Adrenal gland (tissue), 12 donors: ENCODE results near the gene CKS2. TPM values are rescaled to one million over a fixed set of nuclear protein-coding genes. Genes with fewer than 3 reads are reported as not detected.
A peak's percentile ranks its signal among the peaks of the same experiment; 100 is the strongest.

Experiments
- DNase-seq, 7 donors: peaks; one replicate each; pipeline ENCODE4 v3.0.0-alpha.2; 2019 to 2020
- H3K27ac ChIP-seq, 5 donors: fragments of 200-600 bp; sonication (generic) in 4 of 5; 1 replicate in 3 of 5; 2 replicates in 2 of 5; pipeline versions ENCODE4 v1.5.1 to v1.8.0; 2016 to 2020; ENCODE audit warnings: mild to moderate bottlenecking in 1 of 5
- H3K27me3 ChIP-seq: fragments of 200-600 bp; 2 replicates; pipeline ENCODE4 v1.8.0; 2021
- H3K36me3 ChIP-seq, 2 donors: fragments of 200-600 bp; replicated peaks in 1 of 2; 1 replicate in 1 of 2; 2 replicates in 1 of 2; pipeline versions ENCODE4 v1.5.1 to v1.8.0; 2018 to 2022
- H3K4me1 ChIP-seq, 2 donors: fragments of 200-600 bp; replicated peaks in 1 of 2; 1 replicate in 1 of 2; 2 replicates in 1 of 2; pipeline versions ENCODE4 v1.5.1 to v1.8.0; 2018 to 2021
- H3K4me3 ChIP-seq, 4 donors: fragments of 200-600 bp; sonication (generic) in 3 of 4; one replicate each; pipeline ENCODE4 v1.5.1; 2016 to 2018
- H3K9me3 ChIP-seq, 3 donors: fragments of 200-600 bp; sonication (generic) in 1 of 3; replicated peaks in 1 of 3; 1 replicate in 2 of 3; 2 replicates in 1 of 3; pipeline versions ENCODE4 v1.5.1 to v1.8.0; 2016 to 2021
- POLR2A ChIP-seq, 2 donors: fragments of 450-650 bp; IDR thresholded peaks; one replicate each; pipeline ENCODE4 v1.6.1; 2017; ENCODE audit warnings: antibody characterized with exemption in 2 of 2, mild to moderate bottlenecking in 2 of 2, moderate library complexity in 1 of 2
- WGBS, 4 donors: extraction: QIAGEN DNeasy Blood & Tissue Kit in 2 of 4; methylation state at CpG; one replicate each; pipeline versions ENCODE4 v1.1.5 to v1.1.7; 2013 to 2017; 5-methylcytosine and 5-hydroxymethylcytosine counted together
- intact Hi-C, 2 donors: fragments of 100-400 bp; cut with DNase I; formaldehyde crosslinking; loops; one replicate each; pipeline versions ENCODE4 v1.14.1 to v1.15.0; 2022 to 2023
- polyA plus RNA-seq, 3 donors: library from polyadenylated mRNA; stranded (reverse); fragments of 200-250 nt in 2 of 3; fragments of 350-450 nt in 1 of 3; fragmentation: Illumina TruSeq in 1 of 3; extraction: RNeasy Lipid Tissue Mini Kit (QIAGEN cat#74804) in 1 of 3; gene quantifications; one replicate each; pipeline ENCODE4 v1.2.3, GENCODE V29; 2013 to 2014
- total RNA-seq, 9 donors: library from RNA; depleted of rRNA in 4 of 9; stranded (reverse); fragments of >200 nt in 4 of 9; fragments of 120-200 nt in 1 of 9; fragmentation: NEBNext Ultra II Directional in 1 of 9; extraction: Animal tissue kit (Norgen Biotek cat#: 25700) in 1 of 9; gene quantifications; one replicate each; pipeline versions ENCODE4 v1.1.0 to v1.2.4, GENCODE V29; 2013 to 2023
- TF ChIP-seq, protein P1 (sequence below), 6 experiments: fragments of 450-650 bp in 4 of 6; fragments of 200-600 bp in 2 of 6; sonication (generic) in 1 of 6; IDR thresholded peaks; 1 replicate in 5 of 6; 2 replicates in 1 of 6; pipeline versions ENCODE4 v1.5.1 to v1.8.0; 2016 to 2021; ENCODE audit warnings: antibody characterized with exemption in 6 of 6, mild to moderate bottlenecking in 2 of 6, moderate library complexity in 1 of 6
- donor health status: healthy with polysubstance abuse.
- donor health status: Bipolar disorder and iron deficiency.
- donor health status: DM: yes; HTN: yes; CAD: no.
- donor health status: DM: no; HTN: no; CAD: no.
- donor health status: DM: no; HTN: no; CAD: no.
- donor health status: DM: yes; HTN: yes; CAD: no.

The CKS2 gene
- total and polyA plus RNA-seq, 12 donors: 18.3 to 175 (median 49.7) TPM

DNA sequence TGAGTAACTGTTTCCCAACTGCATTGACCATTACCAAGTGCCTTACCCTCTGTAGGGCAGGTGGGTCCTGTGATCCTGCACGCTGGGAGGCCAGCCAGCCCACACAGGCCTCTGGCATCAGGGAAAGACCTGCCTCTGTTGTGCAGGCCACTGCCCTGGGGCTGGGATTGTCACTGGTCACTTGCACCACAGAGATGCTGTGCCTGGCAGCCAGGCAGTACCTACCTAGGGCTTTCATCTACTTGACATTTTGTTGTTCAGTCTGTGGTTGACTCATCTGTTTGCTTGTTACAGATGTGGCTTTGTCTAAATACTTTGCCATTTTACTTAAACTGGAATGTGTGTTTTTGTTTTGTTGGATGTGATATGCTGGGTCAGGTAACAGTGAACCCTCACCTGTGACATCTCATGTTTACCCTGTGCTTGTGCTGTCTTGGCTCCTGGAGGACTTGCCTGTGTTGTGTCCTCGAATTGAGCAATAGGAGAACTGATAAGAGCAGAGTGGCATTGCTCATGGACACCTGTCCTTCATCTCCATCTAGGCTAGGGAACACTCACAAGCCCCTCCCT is 40.1 kb downstream of the CKS2 start:
- Histone ChIP-seq H3K4me3 (no peak overlapping the region), H3K27me3 (no peaks in the 10 kb centered on the region), H3K9me3 (no peaks in the 10 kb centered on the region), H3K27ac (peak overlapping the region in 1 of 5 donors; percentile 61), H3K4me1 (peaks cover 22 to 27% of the 10 kb centered on the region in 2 donors), H3K36me3 (peaks cover 0 to 82% of the 10 kb centered on the region in 2 donors)
- WGBS, 4 donors: 63 to 72% (median 68%) methylated on average over 2 of the region's 2 CpGs
- TF ChIP-seq, protein P1, sequence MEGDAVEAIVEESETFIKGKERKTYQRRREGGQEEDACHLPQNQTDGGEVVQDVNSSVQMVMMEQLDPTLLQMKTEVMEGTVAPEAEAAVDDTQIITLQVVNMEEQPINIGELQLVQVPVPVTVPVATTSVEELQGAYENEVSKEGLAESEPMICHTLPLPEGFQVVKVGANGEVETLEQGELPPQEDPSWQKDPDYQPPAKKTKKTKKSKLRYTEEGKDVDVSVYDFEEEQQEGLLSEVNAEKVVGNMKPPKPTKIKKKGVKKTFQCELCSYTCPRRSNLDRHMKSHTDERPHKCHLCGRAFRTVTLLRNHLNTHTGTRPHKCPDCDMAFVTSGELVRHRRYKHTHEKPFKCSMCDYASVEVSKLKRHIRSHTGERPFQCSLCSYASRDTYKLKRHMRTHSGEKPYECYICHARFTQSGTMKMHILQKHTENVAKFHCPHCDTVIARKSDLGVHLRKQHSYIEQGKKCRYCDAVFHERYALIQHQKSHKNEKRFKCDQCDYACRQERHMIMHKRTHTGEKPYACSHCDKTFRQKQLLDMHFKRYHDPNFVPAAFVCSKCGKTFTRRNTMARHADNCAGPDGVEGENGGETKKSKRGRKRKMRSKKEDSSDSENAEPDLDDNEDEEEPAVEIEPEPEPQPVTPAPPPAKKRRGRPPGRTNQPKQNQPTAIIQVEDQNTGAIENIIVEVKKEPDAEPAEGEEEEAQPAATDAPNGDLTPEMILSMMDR (IDR thresholded peaks at IDR 0.05): no peak
- TF ChIP-seq POLR2A (IDR thresholded peaks at IDR 0.05): no peak
- no peak for DNase-seq
- intact Hi-C loops: loop anchor here in 1 of 2 donors (10.0 kb wide), 1 partner anchor 194 kb away; no protein-coding TSS in a partner anchor

DNA sequence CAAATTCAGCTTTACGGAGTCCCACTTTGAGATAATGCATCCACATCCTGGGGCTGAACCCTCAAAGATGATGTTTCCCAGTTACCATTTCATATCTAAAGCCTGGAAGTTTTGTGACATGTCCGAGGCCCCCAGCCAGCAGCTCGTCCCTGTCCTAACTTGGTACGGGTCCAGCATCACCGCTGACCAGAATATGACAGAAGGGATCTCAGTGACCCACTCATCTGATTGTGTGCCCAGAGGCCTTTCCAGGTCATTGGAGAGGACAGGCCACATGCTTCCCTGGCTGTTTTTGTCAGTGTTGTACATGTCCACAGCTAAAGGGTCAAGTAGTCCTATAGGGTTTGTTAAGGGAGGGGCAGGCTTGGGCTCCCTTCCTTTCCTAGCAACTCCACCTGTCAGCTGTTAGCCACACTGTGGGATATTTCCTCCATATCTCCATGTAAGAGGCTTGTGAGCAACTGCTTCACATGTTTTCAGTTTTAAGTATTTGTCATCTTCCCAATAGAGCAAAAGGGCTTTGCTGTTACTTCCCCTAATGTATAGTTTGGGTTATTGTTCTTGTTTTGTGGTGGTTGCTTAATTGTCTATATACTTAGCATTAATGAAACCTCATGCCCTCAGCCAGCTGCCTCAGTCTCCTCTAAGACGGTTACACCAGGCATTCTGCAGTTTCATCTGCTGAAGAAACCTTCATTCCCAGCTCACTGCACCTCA is 40.7 kb downstream of the CKS2 start:
- H3K36me3 ChIP-seq: peaks cover 0 to 82% of the 10 kb centered on the region in 2 donors
- intact Hi-C loops: loop anchor here in 1 of 2 donors (10.0 kb wide), 1 partner anchor 193 kb away; no protein-coding TSS in a partner anchor
- peaks cover 22 to 27% of the 10 kb centered on the region in 2 donors for H3K4me1 ChIP-seq
- H3K9me3 ChIP-seq: no peaks in the 10 kb centered on the region
- WGBS, 4 donors: 55 to 71% (median 60%) methylated on average over 6 of the region's 6 CpGs
- DNase-seq: peak in 3 of 7 donors; percentile 66 to 78 (median 68)
- peak overlapping the region in 4 of 5 donors; percentile 19 to 61 (median 57) for H3K27ac ChIP-seq
- H3K27me3 ChIP-seq: no peaks in the 10 kb centered on the region
- H3K4me3 ChIP-seq: no peak overlapping the region
- TF ChIP-seq, protein P1 (IDR thresholded peaks at IDR 0.05): no peak
- no peak for TF ChIP-seq POLR2A (IDR thresholded peaks at IDR 0.05)

DNA sequence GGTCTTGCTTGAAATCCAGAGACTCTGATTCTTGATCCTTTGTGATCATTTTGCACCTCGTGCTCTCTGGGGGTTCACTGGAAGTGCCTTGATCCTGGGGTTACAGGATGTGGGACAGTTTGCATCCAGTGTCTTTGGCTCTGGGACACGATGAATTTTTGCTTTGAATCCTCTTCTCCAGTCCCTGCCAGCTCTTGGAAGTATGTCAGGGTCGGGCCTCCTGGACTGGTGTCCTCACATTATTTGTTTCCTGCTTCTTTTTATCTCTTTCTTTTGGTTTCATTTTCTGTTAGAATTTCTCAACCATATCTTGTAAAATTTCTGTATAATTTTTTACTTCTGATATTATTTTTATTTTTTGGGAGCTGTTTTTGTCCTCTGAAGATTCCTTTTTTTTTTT is 41.5 kb downstream of the CKS2 start:
- H3K4me1 ChIP-seq: peaks cover 22 to 27% of the 10 kb centered on the region in 2 donors
- peak overlapping the region; percentile 19 to 67 (median 61) for H3K27ac ChIP-seq
- no peaks in the 10 kb centered on the region for H3K9me3 ChIP-seq
- intact Hi-C loops: loop anchor here in 1 of 2 donors (10.0 kb wide), 1 partner anchor 192 kb away; no protein-coding TSS in a partner anchor
- H3K27me3 ChIP-seq: no peaks in the 10 kb centered on the region
- no peak overlapping the region for H3K4me3 ChIP-seq
- H3K36me3 ChIP-seq: peaks cover 0 to 83% of the 10 kb centered on the region in 2 donors
- TF ChIP-seq POLR2A (IDR thresholded peaks at IDR 0.05): no peak
- TF ChIP-seq, protein P1 (IDR thresholded peaks at IDR 0.05): no peak
- 11 to 29% (median 21%) methylated on average over 3 of the region's 3 CpGs for WGBS, 4 donors
- DNase-seq: peak in 6 of 7 donors; percentile 67 to 84 (median 74)
